H1 (cell line): ENCODE measurements around the gene ITPK1.

Source experiments
- ASH2L ChIP-seq: fragments of 200-600, 300-600 bp; sonication (generic); IDR thresholded peaks from one replicate; pipeline ENCODE4 v1.7.1; 2017; ENCODE audit warnings: low read length
- CTCF ChIP-seq, 3 experiments: IDR thresholded peaks; 1 replicate in 2 of 3; 2 replicates in 1 of 3; pipeline versions ENCODE4 v1.5.1 to v1.6.1; 2011; ENCODE audit warnings: low read length in 3 of 3, mild to moderate bottlenecking in 3 of 3, inconsistent platforms in 2 of 3, low read depth in 1 of 3, moderate library complexity in 1 of 3; ENCODE audit not compliant: insufficient read depth in 1 of 3; ENCODE audit errors: control extremely low read depth in 1 of 3
- EGR1 ChIP-seq: IDR thresholded peaks from 2 replicates; pipeline ENCODE4 v1.6.1; 2011; ENCODE audit warnings: low read depth, low read length, borderline replicate concordance
- EP300 ChIP-seq, 2 experiments: IDR thresholded peaks; 1 replicate in 1 of 2; 2 replicates in 1 of 2; pipeline ENCODE4 v1.6.1; 2011 to 2012; ENCODE audit warnings: low read depth in 2 of 2, low read length in 2 of 2, mild to moderate bottlenecking in 2 of 2, borderline replicate concordance in 1 of 2, inconsistent platforms in 1 of 2, moderate library complexity in 1 of 2
- EZH2 ChIP-seq: fragments of 200-600 bp; sonication (generic); IDR thresholded peaks from 2 replicates; pipeline ENCODE4 v1.7.1; 2012; ENCODE audit warnings: low read depth, mild to moderate bottlenecking, moderate library complexity, low read length, inconsistent platforms; ENCODE audit not compliant: severe bottlenecking
- HDAC6 ChIP-seq: IDR thresholded peaks from one replicate; pipeline ENCODE4 v1.7.1; 2012; ENCODE audit warnings: low read depth, mild to moderate bottlenecking, inconsistent platforms, low read length, moderate library complexity
- MAFK ChIP-seq: IDR thresholded peaks from 2 replicates; pipeline ENCODE4 v1.6.1; 2012; ENCODE audit warnings: low read depth, mild to moderate bottlenecking, improper control_type of control experiment, low read length
- POLR2A ChIP-seq, 2 experiments: IDR thresholded peaks; 1 replicate in 1 of 2; 2 replicates in 1 of 2; pipeline ENCODE4 v1.6.1; 2011; ENCODE audit warnings: low read depth in 2 of 2, low read length in 2 of 2, mild to moderate bottlenecking in 2 of 2; ENCODE audit errors: control extremely low read depth in 1 of 2
- POLR2AphosphoS5 ChIP-seq: IDR thresholded peaks from 2 replicates; pipeline ENCODE4 v1.6.1; 2011; ENCODE audit warnings: low read depth, low read length
- RNF2 ChIP-seq: fragments of 200-900, 300-1000 bp; sonication (generic); IDR thresholded peaks from 2 replicates; pipeline ENCODE4 v1.7.1; 2016; ENCODE audit warnings: borderline replicate concordance, low read depth, mild to moderate bottlenecking, antibody characterized with exemption, low read length; ENCODE audit not compliant: poor library complexity, severe bottlenecking; ENCODE audit errors: missing control alignments
- SAP30 ChIP-seq: fragments of 300-600 bp; sonication (generic); IDR thresholded peaks from 2 replicates; pipeline ENCODE4 v1.7.1; 2012; ENCODE audit warnings: low read length, moderate library complexity, mild to moderate bottlenecking, inconsistent platforms; ENCODE audit not compliant: insufficient read depth, insufficient replicate concordance
- SIN3A ChIP-seq, 2 experiments: IDR thresholded peaks in 1 of 2; conservative IDR thresholded peaks in 1 of 2; 2 replicates each; pipeline ENCODE4 v1.6.1; 2011 to 2012; ENCODE audit warnings: low read length in 2 of 2, improper control_type of control experiment in 1 of 2, low read depth in 1 of 2, mild to moderate bottlenecking in 1 of 2

- TF ChIP-seq SIN3A (conservative IDR thresholded peaks at IDR 0.05 in 1 of 2, IDR thresholded peaks at IDR 0.05 in 1 of 2; ENCODE audit: low read depth in 1 of 2, low read length in 2 of 2) (no peak), EGR1 (no peak), ASH2L (no peak), EZH2 (no peak), POLR2AphosphoS5 (no peak), SAP30 (no peak), HDAC6 (no peak), CTCF (IDR thresholded peaks at IDR 0.05; ENCODE audit: control extremely low read depth in 1 of 3, insufficient read depth in 1 of 3, low read depth in 1 of 3, low read length in 3 of 3) (no peak), POLR2A (IDR thresholded peaks at IDR 0.05; ENCODE audit: control extremely low read depth in 1 of 2, low read depth in 2 of 2, low read length in 2 of 2) (no peak), EP300 (IDR thresholded peaks at IDR 0.05; ENCODE audit: borderline replicate concordance in 1 of 2, low read depth in 2 of 2, low read length in 2 of 2) (no peak), MAFK (no peak), RNF2 (no peak)
Measured at GRCh38 chr14:92925446-92925845, 190.3 kb downstream of the ITPK1 start.
